SH-SY5Y (cell line): Measurements from ENCODE around the gene C6orf118.

Experiments used
- GATA2 ChIP-seq: IDR thresholded peaks from 2 replicates; pipeline ENCODE4 v1.6.1; 2011; ENCODE audit warnings: mild to moderate bottlenecking, low read depth, low read length
- GATA3 ChIP-seq: IDR thresholded peaks from 2 replicates; pipeline ENCODE4 v1.6.1; 2011; ENCODE audit warnings: low read depth, mild to moderate bottlenecking, low read length, moderate library complexity

GRCh38 chr6:165306955-165307354 lies 2.5 kb downstream of the C6orf118 start:
- TF ChIP-seq GATA2 (no peak), GATA3 (no peak)
